Ovary (tissue), 9 donors: ENCODE results near the gene SPEG. TPM values are rescaled to one million over a fixed set of nuclear protein-coding genes. Genes with fewer than 3 reads are reported as not detected.
A peak's percentile ranks its signal among the peaks of the same experiment; 100 is the strongest.

ENCODE experiments used
- DNase-seq, 5 donors: peaks; one replicate each; pipeline ENCODE4 v3.0.0-alpha.2; 2019 to 2020
- H3K27ac ChIP-seq, 2 donors: fragments of 200-600 bp; one replicate each; pipeline versions ENCODE4 v1.5.1 to v1.8.0; 2019 to 2022
- H3K27me3 ChIP-seq: fragments of 200-600 bp; one replicate; pipeline ENCODE4 v1.8.0; 2022
- H3K36me3 ChIP-seq: fragments of 200-600 bp; sonication (generic); one replicate; pipeline ENCODE4 v1.5.1; 2019
- H3K4me1 ChIP-seq: one replicate; pipeline ENCODE4 v1.8.1; 2013; ENCODE audit warnings: mild to moderate bottlenecking, moderate library complexity; ENCODE audit not compliant: insufficient read depth
- H3K4me3 ChIP-seq: fragments of 200-600 bp; sonication (generic); one replicate; pipeline ENCODE4 v1.5.1; 2017
- H3K9me3 ChIP-seq, 2 donors: fragments of 200-600 bp in 1 of 2; sonication (generic) in 1 of 2; one replicate each; pipeline versions ENCODE4 v1.5.1 to v1.8.1; 2013 to 2019; ENCODE audit warnings: mild to moderate bottlenecking in 1 of 2, moderate library complexity in 1 of 2
- CTCF ChIP-seq, 3 donors: fragments of 450-650 bp in 2 of 3; fragments of 200-600 bp in 1 of 3; IDR thresholded peaks; one replicate each; pipeline versions ENCODE4 v1.5.1 to v1.8.0; 2016 to 2022; ENCODE audit warnings: antibody characterized with exemption in 3 of 3, mild to moderate bottlenecking in 1 of 3
- EP300 ChIP-seq: sonication (generic); formaldehyde crosslinking; IDR thresholded peaks from one replicate; pipeline ENCODE4 v1.6.1; 2017; ENCODE audit warnings: antibody characterized with exemption
- POLR2A ChIP-seq: fragments of 450-650 bp; IDR thresholded peaks from one replicate; pipeline ENCODE4 v1.6.1; 2017; ENCODE audit warnings: antibody characterized with exemption, mild to moderate bottlenecking, moderate library complexity
- WGBS, 3 donors: extraction: QIAGEN DNeasy Blood & Tissue Kit in 1 of 3; methylation state at CpG; one replicate each; pipeline versions ENCODE4 v1.1.5 to v1.1.7; 2013 to 2017; 5-methylcytosine and 5-hydroxymethylcytosine counted together
- intact Hi-C, 4 donors: fragments of 100-400 bp; cut with DNase I; formaldehyde crosslinking; loops; one replicate each; pipeline versions ENCODE4 v1.11.0 to v1.15.1; 2022 to 2023
- polyA plus RNA-seq, 2 donors: library from polyadenylated mRNA; stranded (reverse); fragments of 200-250 nt in 1 of 2; fragments of 350-450 nt in 1 of 2; fragmentation: Illumina TruSeq in 1 of 2; extraction: RNeasy Lipid Tissue Mini Kit (QIAGEN cat#74804) in 1 of 2; gene quantifications; one replicate each; pipeline ENCODE4 v1.2.3, GENCODE V29; 2013 to 2014
- total RNA-seq, 7 donors: library from RNA; depleted of rRNA in 2 of 7; stranded (reverse); fragments of >200 nt in 2 of 7; fragmentation: NEBNext Ultra II Directional in 3 of 7; extraction: Animal tissue kit (Norgen Biotek cat#: 25700) in 3 of 7; gene quantifications; one replicate each; pipeline versions ENCODE4 v1.1.0 to v1.2.4, GENCODE V29; 2016 to 2023
- donor health status: DM: no; HTN: no; CAD: no; lungs with moderate emphysema.
- donor health status: DM: no; HTN: no; CAD: no.
- donor health status: Bipolar disorder and iron deficiency.
- donor health status: DM: yes; HTN: yes; CAD: no.
- donor health status: DM: no; HTN: no; CAD: no.
- donor health status: DM: yes; HTN: yes; CAD: no.

Gene SPEG
- total and polyA plus RNA-seq, 9 donors, result 9.9 to 79.7 (median 29.6) TPM

DNA sequence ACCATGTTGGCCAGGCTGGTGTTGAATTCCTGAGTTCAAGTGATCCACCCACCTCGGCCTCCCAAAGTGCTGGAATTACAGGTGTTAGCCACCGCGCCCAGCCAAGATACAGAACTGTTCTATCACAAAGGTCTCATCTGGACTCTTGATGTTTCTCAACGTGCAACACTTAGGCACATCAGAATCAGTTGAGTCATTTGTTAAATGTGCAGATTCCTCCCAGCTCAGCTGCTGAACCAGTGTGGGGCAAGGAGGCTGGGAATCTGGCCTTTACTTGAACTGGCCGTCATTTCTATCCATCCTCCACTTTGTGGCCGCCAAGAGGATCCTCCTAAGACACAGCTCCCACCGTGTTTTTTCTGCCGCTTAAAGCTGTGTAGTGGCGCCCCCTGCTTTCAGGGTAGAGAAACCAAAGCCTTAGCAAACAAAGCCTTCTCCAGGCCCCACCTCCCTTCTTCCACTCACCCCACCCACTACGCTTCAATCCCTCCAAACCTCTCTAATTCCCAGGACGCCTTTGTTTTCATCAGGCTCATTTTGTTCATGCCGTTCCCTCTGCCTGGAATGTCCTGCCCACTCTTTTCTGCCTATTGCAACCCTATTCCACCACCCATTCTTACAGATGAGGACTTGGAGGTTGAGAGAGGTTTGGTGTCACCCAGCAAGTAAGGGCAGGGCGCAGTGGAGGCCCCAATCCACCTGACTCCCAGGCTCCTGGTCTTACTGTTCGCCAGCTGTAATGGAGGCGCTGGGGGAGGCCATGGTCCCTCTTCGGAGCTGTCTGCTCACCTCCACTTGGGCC lies 776 bp upstream of the SPEG start:
- peak in 1 of 5 donors; percentile 45 for DNase-seq
- WGBS, 3 donors, result 81 to 92% (median 89%) methylated on average over 16 of the region's 16 CpGs
- Histone ChIP-seq H3K27me3 (no peaks in the 10 kb centered on the region), H3K36me3 (no peaks in the 10 kb centered on the region), H3K4me3 (peak overlapping the region; percentile 5), H3K27ac (no peak overlapping the region), H3K4me1 (peaks cover 2% of the 10 kb centered on the region), H3K9me3 (no peaks in the 10 kb centered on the region)
- TF ChIP-seq EP300 (no peak), POLR2A (no peak), CTCF (IDR thresholded peaks at IDR 0.05) (no peak)
- intact Hi-C loops, result no loop called here

- intact Hi-C loops, result no loop called here
- Histone ChIP-seq H3K4me3 (peak overlapping the region; percentile 5), H3K27ac (peak overlapping the region in 1 of 2 donors; percentile 29), H3K27me3 (no peaks in the 10 kb centered on the region), H3K9me3 (no peaks in the 10 kb centered on the region), H3K36me3 (no peaks in the 10 kb centered on the region), H3K4me1 (peaks cover 2% of the 10 kb centered on the region)
- TF ChIP-seq EP300 (no peak), POLR2A (no peak), CTCF (IDR thresholded peaks at IDR 0.05) (no peak)
- DNase-seq, result peak in 1 of 5 donors; percentile 38
- WGBS, 3 donors, result 53 to 58% (median 56%) methylated on average over 9 of the region's 9 CpGs
These were observed 250 bp upstream of the SPEG start for GRCh38 chr2:219434468-219434717.

DNA sequence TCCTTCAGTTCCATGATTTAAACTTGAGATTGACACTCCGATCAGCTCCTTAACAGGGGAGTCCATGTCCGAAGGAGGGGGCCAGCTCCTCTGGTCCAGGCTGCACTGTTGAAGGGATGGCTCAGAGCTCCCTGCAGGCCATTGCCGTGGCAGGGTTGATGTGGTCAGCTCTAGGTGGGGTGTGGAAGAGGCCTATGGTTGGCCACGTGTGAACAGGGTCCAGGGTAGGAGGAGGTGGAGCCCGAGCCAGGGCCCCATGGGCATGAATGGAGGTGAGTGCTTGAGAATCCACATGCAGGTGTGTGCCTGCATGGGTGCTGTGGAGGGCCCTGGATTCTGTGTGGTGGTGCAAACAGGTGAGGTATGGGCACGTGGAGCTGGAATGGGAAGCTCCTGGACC lies 1.1 kb downstream of the SPEG start:
- no peak overlapping the region for H3K4me3 ChIP-seq
- intact Hi-C loops, result no loop called here
- DNase-seq, result peak in 2 of 5 donors; percentile 21 to 29
- H3K9me3 ChIP-seq, result no peaks in the 10 kb centered on the region
- TF ChIP-seq POLR2A, result no peak
- TF ChIP-seq CTCF (IDR thresholded peaks at IDR 0.05), result no peak
- no peak for TF ChIP-seq EP300
- H3K4me1 ChIP-seq, result peaks cover 2% of the 10 kb centered on the region
- no peaks in the 10 kb centered on the region for H3K27me3 ChIP-seq
- H3K36me3 ChIP-seq, result no peaks in the 10 kb centered on the region
- no peak overlapping the region for H3K27ac ChIP-seq
- WGBS, 3 donors, result 90 to 94% (median 92%) methylated on average over 6 of the region's 6 CpGs

DNA sequence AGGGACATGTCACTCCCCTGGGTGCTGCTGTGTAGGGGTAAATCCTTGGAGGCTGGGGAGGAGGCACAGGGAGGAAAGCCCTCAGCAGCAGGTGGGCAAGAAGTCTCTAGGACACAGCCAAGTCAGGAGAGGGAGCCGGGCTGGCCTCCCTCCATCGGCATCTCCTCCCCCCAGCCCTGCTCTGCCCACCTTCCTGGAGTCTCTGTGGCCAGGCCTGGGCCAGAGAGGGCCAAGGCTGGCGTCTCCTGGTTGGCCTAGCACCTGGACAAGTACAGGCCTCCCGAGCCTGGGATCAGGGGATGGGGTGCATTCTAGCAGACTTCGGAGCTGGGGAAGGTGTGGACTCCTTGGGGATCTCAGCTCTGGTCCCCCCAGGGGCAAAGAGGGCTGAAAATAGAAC lies 1.8 kb downstream of the SPEG start:
- intact Hi-C loops, result no loop called here
- H3K27ac ChIP-seq, result no peak overlapping the region
- TF ChIP-seq CTCF (IDR thresholded peaks at IDR 0.05), result no peak
- TF ChIP-seq POLR2A, result no peak
- TF ChIP-seq EP300, result no peak
- H3K36me3 ChIP-seq, result no peaks in the 10 kb centered on the region
- peaks cover 2% of the 10 kb centered on the region for H3K4me1 ChIP-seq
- no peaks in the 10 kb centered on the region for H3K27me3 ChIP-seq
- no peak overlapping the region for H3K4me3 ChIP-seq
- DNase-seq, result peak in 1 of 5 donors; percentile 21
- WGBS, 3 donors, result 90 to 92% (median 91%) methylated on average over 5 of the region's 5 CpGs
- H3K9me3 ChIP-seq, result no peaks in the 10 kb centered on the region
